CD4-positive, alpha-beta T cell (primary cell): ENCODE measurements around the gene EZR. TPM values are rescaled to one million over a fixed set of nuclear protein-coding genes. Genes with fewer than 3 reads are reported as not detected.

ENCODE experiments used
- ATAC-seq: fragments of 200-7000 bp; cut with Tn5 transposase; one replicate; pipeline ENCODE4 v1.10.0; 2022; ENCODE audit warnings: mild to moderate bottlenecking; ENCODE audit not compliant: poor library complexity
- CTCF ChIA-PET: fragments of 350-600 bp; sonication (Branson Sonifier 250); formaldehyde crosslinking; loops from one replicate; lab custom pipeline; 2021; ENCODE audit warnings: antibody characterized with exemption, inconsistent platforms; lab: Charles Lee
- POLR2A ChIA-PET: fragments of 350-600 bp; sonication (Branson Sonifier 250); formaldehyde crosslinking; loops from one replicate; lab custom pipeline; 2021; ENCODE audit warnings: antibody characterized with exemption, inconsistent platforms; lab: Charles Lee
- DNase-seq, 14 experiments: peaks; one replicate each; pipeline ENCODE4 v3.0.0-alpha.2; 2013 to 2020; ENCODE audit warnings: mixed read lengths in 2 of 14
- H3K27ac ChIP-seq, 2 donors: one replicate each; pipeline versions ENCODE4 v1.5.1 to v1.7.0; 2013; ENCODE audit warnings: low read length in 2 of 2, low read depth in 1 of 2, mild to moderate bottlenecking in 1 of 2
- H3K27me3 ChIP-seq, 2 experiments: 1 replicate in 1 of 2; 2 replicates in 1 of 2; pipeline versions ENCODE4 v1.6.1 to v1.7.0; 2013; ENCODE audit warnings: low read length in 2 of 2, control low read depth in 1 of 2, mild to moderate bottlenecking in 1 of 2, moderate library complexity in 1 of 2; ENCODE audit not compliant: insufficient read depth in 2 of 2, control insufficient read depth in 1 of 2
- H3K36me3 ChIP-seq: one replicate; pipeline ENCODE4 v1.6.1; 2013; ENCODE audit warnings: low read length, control low read depth; ENCODE audit not compliant: insufficient read depth
- H3K4me1 ChIP-seq: one replicate; pipeline ENCODE4 v1.6.1; 2013; ENCODE audit warnings: low read length, control low read depth; ENCODE audit not compliant: insufficient read depth
- H3K4me3 ChIP-seq: one replicate; pipeline ENCODE4 v1.5.1; 2013; ENCODE audit warnings: mild to moderate bottlenecking, low read length, moderate library complexity
- H3K9me3 ChIP-seq, 2 experiments: 1 replicate in 1 of 2; 2 replicates in 1 of 2; pipeline versions ENCODE4 v1.6.1 to v1.7.0; 2013; ENCODE audit warnings: low read length in 2 of 2, mild to moderate bottlenecking in 2 of 2, control low read depth in 1 of 2, moderate library complexity in 1 of 2; ENCODE audit not compliant: control insufficient read depth in 1 of 2, insufficient read depth in 1 of 2
- H3K27ac Mint-ChIP-seq: one replicate; pipeline ENCODE4 v1.8.0; 2020; ENCODE audit warnings: mixed read lengths
- H3K27me3 Mint-ChIP-seq: one replicate; pipeline ENCODE4 v1.8.0; 2021; ENCODE audit warnings: mixed read lengths
- H3K36me3 Mint-ChIP-seq: one replicate; pipeline ENCODE4 v1.8.0; 2021; ENCODE audit warnings: low read depth, mixed read lengths
- H3K4me1 Mint-ChIP-seq: one replicate; pipeline ENCODE4 v1.8.0; 2021; ENCODE audit warnings: low read depth, mixed read lengths
- H3K4me3 Mint-ChIP-seq: one replicate; pipeline ENCODE4 v1.8.0; 2020; ENCODE audit warnings: mild to moderate bottlenecking, mixed read lengths
- H3K9me3 Mint-ChIP-seq: one replicate; pipeline ENCODE4 v1.8.0; 2020; ENCODE audit warnings: mixed read lengths
- CTCF ChIP-seq: fragments of 200-600 bp; IDR thresholded peaks from one replicate; pipeline ENCODE4 v1.8.0; 2022; ENCODE audit warnings: antibody characterized with exemption, mild to moderate bottlenecking
- intact Hi-C, 2 experiments: fragments of 100-400 bp; cut with DNase I in 1 of 2; cut with micrococcal nuclease in 1 of 2; formaldehyde crosslinking; loops; one replicate each; pipeline versions ENCODE4 v1.15.1 to v1.9.0; 2023 to 2025; cut with DNase I, micrococcal nuclease
- total RNA-seq, 174 experiments: library from RNA in 2 of 174; stranded (reverse) in 2 of 174; gene quantifications; one replicate each; pipeline ENCODE4 v1.2.3 and lab custom pipeline; 2021 to 2026

EZR gene
- total RNA-seq, 2 experiments from 2014 or later, result 434 to 449 TPM

DNA sequence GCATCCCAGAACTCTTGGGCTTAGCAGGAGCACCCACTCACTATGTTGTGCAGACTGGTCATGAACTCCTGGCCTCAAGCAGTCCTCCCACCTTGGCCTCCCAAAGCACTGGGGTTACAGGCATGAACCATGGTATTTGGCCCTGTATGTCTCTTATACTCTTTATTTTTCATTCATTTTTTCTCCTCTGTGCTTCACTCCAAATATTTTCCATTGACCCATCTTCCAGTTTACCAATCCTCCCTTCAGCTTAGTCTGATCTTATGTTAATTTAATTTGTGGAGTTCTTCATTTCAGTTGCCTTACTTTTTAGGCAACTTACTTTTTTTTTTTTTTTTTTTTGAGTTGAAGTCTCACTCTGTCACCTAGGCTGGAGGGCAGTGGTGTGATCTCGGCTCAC, 79.5 kb downstream of the EZR start:
- no peak for TF ChIP-seq CTCF
- Mint-ChIP-seq H3K36me3 (peaks cover 86% of the 10 kb centered on the region), H3K27ac (no peak overlapping the region), H3K4me3 (no peak overlapping the region), H3K9me3 (peaks cover 12% of the 10 kb centered on the region), H3K4me1 (no peaks in the 10 kb centered on the region), H3K27me3 (no peaks in the 10 kb centered on the region)
- Histone ChIP-seq H3K27ac (no peak overlapping the region), H3K4me1 (no peaks in the 10 kb centered on the region), H3K9me3 (peaks cover 7 to 14% of the 10 kb centered on the region in 2 experiments), H3K36me3 (peaks cover 32% of the 10 kb centered on the region), H3K4me3 (no peak overlapping the region), H3K27me3 (no peaks in the 10 kb centered on the region)
- ChIA-PET POLR2A (no interaction called here), CTCF (interaction anchor here (0.7 to 1.4 kb wide), 2 partner anchors 30 to 48 kb away, joined by 3 read pairs; no protein-coding TSS in a partner anchor)
- intact Hi-C loops, result no loop called here
- no peak for DNase-seq
- ATAC-seq, result no peak

GRCh38 chr6:158737710-158738615, 81.2 kb downstream of the EZR start:
- intact Hi-C loops, result no loop called here
- Histone ChIP-seq H3K9me3 (peaks cover 17 to 29% of the 10 kb centered on the region in 2 experiments), H3K27me3 (no peaks in the 10 kb centered on the region), H3K4me1 (peaks cover 3% of the 10 kb centered on the region), H3K4me3 (no peak overlapping the region), H3K36me3 (peaks cover 34% of the 10 kb centered on the region), H3K27ac (no peak overlapping the region)
- POLR2A ChIA-PET, result no interaction called here
- CTCF ChIA-PET, result interaction anchor here (1.0 kb wide), 1 partner anchor 33 kb away, joined by 4 read pairs; no protein-coding TSS in a partner anchor
- peaks cover 12% of the 10 kb centered on the region for H3K9me3 Mint-ChIP-seq
- ATAC-seq (no peak), DNase-seq (peak in 2 of 14 experiments; percentile 28 to 41)
- no peaks in the 10 kb centered on the region for H3K27me3 Mint-ChIP-seq
- no peak overlapping the region for H3K27ac Mint-ChIP-seq
- no peak overlapping the region for H3K4me3 Mint-ChIP-seq
- H3K36me3 Mint-ChIP-seq, result peaks cover 89% of the 10 kb centered on the region
- no peaks in the 10 kb centered on the region for H3K4me1 Mint-ChIP-seq
- no peak for TF ChIP-seq CTCF

- ChIA-PET POLR2A (no interaction called here), CTCF (interaction anchor here (1.0 kb wide), 1 partner anchor 33 kb away, joined by 4 read pairs; no protein-coding TSS in a partner anchor)
- intact Hi-C loops, result no loop called here
- Mint-ChIP-seq H3K27me3 (no peaks in the 10 kb centered on the region), H3K36me3 (peaks cover 91% of the 10 kb centered on the region), H3K27ac (no peak overlapping the region), H3K4me3 (no peak overlapping the region), H3K9me3 (peaks cover 12% of the 10 kb centered on the region), H3K4me1 (no peaks in the 10 kb centered on the region)
- H3K4me1 ChIP-seq, result peaks cover 3% of the 10 kb centered on the region
- ATAC-seq (no peak), DNase-seq (no peak)
- no peaks in the 10 kb centered on the region for H3K27me3 ChIP-seq
- H3K4me3 ChIP-seq, result no peak overlapping the region
- peaks cover 34% of the 10 kb centered on the region for H3K36me3 ChIP-seq
- TF ChIP-seq CTCF, result no peak
- H3K9me3 ChIP-seq, result peaks cover 17 to 29% of the 10 kb centered on the region in 2 experiments
- no peak overlapping the region for H3K27ac ChIP-seq
Observed at GRCh38 chr6:158737082-158737709, 82.0 kb downstream of the EZR start.
